Mucosa of descending colon (tissue), 3 donors: ENCODE measurements around the gene ANO7. TPM values are rescaled to one million over a fixed set of nuclear protein-coding genes. Genes with fewer than 3 reads are reported as not detected.

ENCODE experiments used
- ATAC-seq: fragments of 200-7000 bp; cut with Tn5 transposase; one replicate; pipeline ENCODE4 v1.9.1; 2020; ENCODE audit warnings: mild to moderate bottlenecking, moderate library complexity
- DNase-seq, 3 donors: peaks; one replicate each; pipeline ENCODE4 v3.0.0-alpha.2; 2020
- H3K36me3 ChIP-seq: fragments of 200-600 bp; one replicate; pipeline ENCODE4 v1.8.0; 2021; ENCODE audit warnings: low read depth, mild to moderate bottlenecking
- H3K4me1 ChIP-seq: fragments of 200-600 bp; one replicate; pipeline ENCODE4 v1.8.0; 2021; ENCODE audit warnings: low read depth, mild to moderate bottlenecking
- H3K4me3 ChIP-seq: fragments of 200-600 bp; one replicate; pipeline ENCODE4 v1.8.0; 2021; ENCODE audit warnings: mild to moderate bottlenecking
- H3K9me3 ChIP-seq: fragments of 200-600 bp; one replicate; pipeline ENCODE4 v1.8.0; 2021; ENCODE audit warnings: mild to moderate bottlenecking
- CTCF ChIP-seq: fragments of 200-600 bp; IDR thresholded peaks from one replicate; pipeline ENCODE4 v1.8.0; 2022; ENCODE audit warnings: antibody characterized with exemption, mild to moderate bottlenecking
- intact Hi-C, 2 donors: fragments of 100-400 bp; cut with DNase I in 1 of 2; cut with micrococcal nuclease in 1 of 2; formaldehyde crosslinking; loops; one replicate each; pipeline versions ENCODE4 v1.11.0 to v1.11.1; 2022; cut with DNase I, micrococcal nuclease
- total RNA-seq, 3 donors: library from RNA; stranded (reverse); fragmentation: NEBNext Ultra II Directional in 2 of 3; extraction: Animal tissue kit (Norgen Biotek cat#: 25700) in 2 of 3; gene quantifications; one replicate each; pipeline versions ENCODE4 v1.2.1 to v1.2.4, GENCODE V29; 2021 to 2023
- donor health status: DM: no; HTN: no; CAD: no; lungs with moderate emphysema.
- donor health status: DM: no; HTN: no; CAD: no.
- donor health status: DM: no; HTN: yes; CAD: no.

The ANO7 gene
- total RNA-seq, 3 donors from 2014 or later = 33.9 to 106 (median 83.5) TPM

- intact Hi-C loops = no loop called here
- ATAC-seq (no peak), DNase-seq (no peak)
- Histone ChIP-seq H3K4me1 (no peaks in the 10 kb centered on the region), H3K36me3 (no peaks in the 10 kb centered on the region), H3K4me3 (no peak overlapping the region), H3K9me3 (no peaks in the 10 kb centered on the region)
- TF ChIP-seq CTCF = no peak
Observed at GRCh38 chr2:241202268-241202585, 13.8 kb downstream of the ANO7 start.

- DNase-seq (no peak), ATAC-seq (no peak)
- no peak for TF ChIP-seq CTCF
- no peaks in the 10 kb centered on the region for H3K9me3 ChIP-seq
- no peaks in the 10 kb centered on the region for H3K36me3 ChIP-seq
- no peaks in the 10 kb centered on the region for H3K4me1 ChIP-seq
- no peak overlapping the region for H3K4me3 ChIP-seq
- intact Hi-C loops = no loop called here
Observed at GRCh38 chr2:241202681-241203080, 14.2 kb downstream of the ANO7 start.

- DNase-seq = no peak
- ATAC-seq = no peak
Observed at GRCh38 chr2:241203218-241204009, 14.9 kb downstream of the ANO7 start.

GRCh38 chr2:241204010-241204384 is 15.5 kb downstream of the ANO7 start:
- Histone ChIP-seq H3K9me3 (no peaks in the 10 kb centered on the region), H3K4me3 (no peak overlapping the region), H3K4me1 (no peaks in the 10 kb centered on the region), H3K36me3 (no peaks in the 10 kb centered on the region)
- DNase-seq (no peak), ATAC-seq (no peak)
- intact Hi-C loops = no loop called here
- TF ChIP-seq CTCF = no peak

More at GRCh38 chr2:241203218-241204009, 14.9 kb downstream of the ANO7 start:
- Histone ChIP-seq H3K4me1 (no peaks in the 10 kb centered on the region), H3K36me3 (no peaks in the 10 kb centered on the region), H3K4me3 (no peak overlapping the region), H3K9me3 (no peaks in the 10 kb centered on the region)
- intact Hi-C loops = no loop called here
- TF ChIP-seq CTCF = no peak

- H3K9me3 ChIP-seq = no peaks in the 10 kb centered on the region
- no peaks in the 10 kb centered on the region for H3K36me3 ChIP-seq
- ATAC-seq (no peak), DNase-seq (no peak)
- H3K4me3 ChIP-seq = no peak overlapping the region
- TF ChIP-seq CTCF = no peak
- intact Hi-C loops = no loop called here
- H3K4me1 ChIP-seq = no peaks in the 10 kb centered on the region
Observed at GRCh38 chr2:241204490-241204889, 16.0 kb downstream of the ANO7 start.

GRCh38 chr2:241205086-241205485 is 16.6 kb downstream of the ANO7 start:
- DNase-seq = no peak
- no peak overlapping the region for H3K4me3 ChIP-seq
- ATAC-seq = no peak
- intact Hi-C loops = no loop called here
- no peaks in the 10 kb centered on the region for H3K36me3 ChIP-seq
- no peak for TF ChIP-seq CTCF
- no peaks in the 10 kb centered on the region for H3K4me1 ChIP-seq
- no peaks in the 10 kb centered on the region for H3K9me3 ChIP-seq
